NB4 (cell line): ENCODE results near the gene CBFA2T2.

Experiments
- CTCF ChIP-seq: IDR thresholded peaks from one replicate; pipeline ENCODE4 v1.5.1; 2012; ENCODE audit warnings: low read depth, low read length
- MAX ChIP-seq: IDR thresholded peaks from 2 replicates; pipeline ENCODE4 v1.6.1; 2011; ENCODE audit warnings: low read depth, low read length
- MYC ChIP-seq: IDR thresholded peaks from 2 replicates; pipeline ENCODE4 v1.6.1; 2011; ENCODE audit warnings: low read depth, low read length
- POLR2A ChIP-seq: IDR thresholded peaks from 2 replicates; pipeline ENCODE4 v1.6.1; 2011; ENCODE audit warnings: mild to moderate bottlenecking; ENCODE audit not compliant: insufficient read length; ENCODE audit errors: extremely low read depth

GRCh38 chr20:33650111-33650752 is 160.3 kb downstream of the CBFA2T2 start:
- TF ChIP-seq CTCF (no peak), POLR2A (no peak), MAX (no peak), MYC (no peak)
